RWPE2 (cell line): ENCODE data around the gene IL10.
"Not testable (repeated sequence)": the region's sequence is repeated elsewhere in the genome, so short reads cannot be mapped to it uniquely, and the experiment has no call there.

Experiments used
- ATAC-seq: fragments of 200-7000 bp; cut with Tn5 transposase; 3 replicates; pipeline ENCODE4 v1.9.1; 2021; ENCODE audit warnings: low read depth
- DNase-seq: peaks from one replicate; pipeline ENCODE4 v3.0.0-alpha.2; 2020; ENCODE audit warnings: low spot score
- H3K27ac ChIP-seq: fragments of 450-650 bp; 2 replicates; pipeline ENCODE4 v1.5.1; 2017; ENCODE audit warnings: mild to moderate bottlenecking; ENCODE audit not compliant: poor library complexity, severe bottlenecking
- H3K27me3 ChIP-seq: fragments of 250-450 bp; sonication (Bioruptor Pico); 2 replicates; pipeline ENCODE4 v1.5.1; 2021; ENCODE audit warnings: mild to moderate bottlenecking, moderate library complexity; ENCODE audit not compliant: insufficient read depth, poor library complexity, severe bottlenecking
- H3K36me3 ChIP-seq: fragments of 250-450 bp; sonication (Bioruptor Pico); 2 replicates; pipeline ENCODE4 v1.5.1; 2020; ENCODE audit warnings: low read depth, mild to moderate bottlenecking, moderate library complexity
- H3K4me1 ChIP-seq: fragments of 250-450 bp; sonication (Bioruptor Pico); 2 replicates; pipeline ENCODE4 v1.5.1; 2021; ENCODE audit warnings: mild to moderate bottlenecking, moderate library complexity; ENCODE audit not compliant: insufficient read depth, poor library complexity, severe bottlenecking
- H3K4me3 ChIP-seq: fragments of 250-450 bp; sonication (Bioruptor Pico); 2 replicates; pipeline ENCODE4 v1.5.1; 2021; ENCODE audit warnings: mild to moderate bottlenecking, moderate library complexity; ENCODE audit not compliant: severe bottlenecking
- H3K9me3 ChIP-seq: fragments of 250-450 bp; sonication (Bioruptor Pico); 2 replicates; pipeline ENCODE4 v1.5.1; 2021; ENCODE audit warnings: mild to moderate bottlenecking, moderate library complexity; ENCODE audit not compliant: severe bottlenecking
- TF ChIP-seq, protein P1 (sequence below): fragments of 450-650 bp; IDR thresholded peaks from one replicate; pipeline ENCODE4 v1.5.1; 2017; ENCODE audit warnings: mild to moderate bottlenecking, moderate library complexity; ENCODE audit not compliant: poor library complexity, severe bottlenecking

IL10 gene

DNA sequence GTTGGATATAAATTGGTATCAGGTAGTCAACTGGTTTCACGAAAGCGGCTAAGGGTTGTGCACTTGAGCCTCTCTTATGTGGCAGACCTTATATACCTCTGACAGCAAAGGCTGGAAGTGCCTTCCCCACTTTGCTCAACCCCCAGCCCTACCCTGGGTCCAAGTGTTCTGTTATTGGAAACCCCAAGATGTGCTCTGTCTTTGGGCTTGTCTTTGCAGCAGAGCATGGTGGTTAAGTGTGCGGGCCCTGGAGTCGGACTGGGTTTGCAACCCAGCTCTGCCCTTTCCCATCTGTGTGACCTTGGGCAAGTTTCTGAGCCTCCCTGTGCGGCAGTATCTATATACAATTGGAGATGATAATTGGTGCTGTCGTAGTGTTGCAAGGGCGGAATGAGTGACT is 11.2 kb upstream of the IL10 start:
- Histone ChIP-seq H3K27me3 (no peaks in the 10 kb centered on the region), H3K27ac (no peak overlapping the region)
- ATAC-seq, result no peak

DNA sequence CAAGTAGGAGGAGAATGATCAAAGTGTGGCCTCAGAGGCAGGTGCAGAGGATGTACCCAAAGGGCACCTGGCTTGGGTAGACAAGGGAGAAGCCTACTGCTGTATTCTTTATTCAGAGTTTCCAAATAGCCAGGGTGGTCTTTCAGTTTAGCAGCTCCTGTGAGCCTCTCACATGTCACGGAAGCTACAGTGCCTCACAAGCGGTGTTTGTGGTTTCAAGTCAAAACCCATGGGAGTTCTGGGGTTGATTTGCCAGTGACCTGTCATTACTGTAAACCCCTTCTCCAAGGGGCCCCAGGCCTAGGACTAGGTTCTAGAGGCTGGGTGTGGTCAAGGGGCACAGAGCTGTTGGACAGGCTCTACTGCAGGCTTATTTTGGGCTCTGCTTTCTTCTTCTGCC is 10.2 kb upstream of the IL10 start:
- H3K9me3 ChIP-seq, result no peaks in the 10 kb centered on the region
- H3K36me3 ChIP-seq, result no peaks in the 10 kb centered on the region
- H3K4me3 ChIP-seq, result no peak overlapping the region
- no peaks in the 10 kb centered on the region for H3K27me3 ChIP-seq
- ATAC-seq (no peak), DNase-seq (no peak)
- H3K27ac ChIP-seq, result no peak overlapping the region
- H3K4me1 ChIP-seq, result no peaks in the 10 kb centered on the region
- TF ChIP-seq, protein P1, sequence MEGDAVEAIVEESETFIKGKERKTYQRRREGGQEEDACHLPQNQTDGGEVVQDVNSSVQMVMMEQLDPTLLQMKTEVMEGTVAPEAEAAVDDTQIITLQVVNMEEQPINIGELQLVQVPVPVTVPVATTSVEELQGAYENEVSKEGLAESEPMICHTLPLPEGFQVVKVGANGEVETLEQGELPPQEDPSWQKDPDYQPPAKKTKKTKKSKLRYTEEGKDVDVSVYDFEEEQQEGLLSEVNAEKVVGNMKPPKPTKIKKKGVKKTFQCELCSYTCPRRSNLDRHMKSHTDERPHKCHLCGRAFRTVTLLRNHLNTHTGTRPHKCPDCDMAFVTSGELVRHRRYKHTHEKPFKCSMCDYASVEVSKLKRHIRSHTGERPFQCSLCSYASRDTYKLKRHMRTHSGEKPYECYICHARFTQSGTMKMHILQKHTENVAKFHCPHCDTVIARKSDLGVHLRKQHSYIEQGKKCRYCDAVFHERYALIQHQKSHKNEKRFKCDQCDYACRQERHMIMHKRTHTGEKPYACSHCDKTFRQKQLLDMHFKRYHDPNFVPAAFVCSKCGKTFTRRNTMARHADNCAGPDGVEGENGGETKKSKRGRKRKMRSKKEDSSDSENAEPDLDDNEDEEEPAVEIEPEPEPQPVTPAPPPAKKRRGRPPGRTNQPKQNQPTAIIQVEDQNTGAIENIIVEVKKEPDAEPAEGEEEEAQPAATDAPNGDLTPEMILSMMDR, result no peak

More for the DNA sequence above, 11.2 kb upstream of the IL10 start:
- Histone ChIP-seq H3K4me1 (no peaks in the 10 kb centered on the region), H3K9me3 (no peaks in the 10 kb centered on the region), H3K36me3 (no peaks in the 10 kb centered on the region), H3K4me3 (no peak overlapping the region)
- no peak for DNase-seq
- TF ChIP-seq, protein P1, result no peak

DNA sequence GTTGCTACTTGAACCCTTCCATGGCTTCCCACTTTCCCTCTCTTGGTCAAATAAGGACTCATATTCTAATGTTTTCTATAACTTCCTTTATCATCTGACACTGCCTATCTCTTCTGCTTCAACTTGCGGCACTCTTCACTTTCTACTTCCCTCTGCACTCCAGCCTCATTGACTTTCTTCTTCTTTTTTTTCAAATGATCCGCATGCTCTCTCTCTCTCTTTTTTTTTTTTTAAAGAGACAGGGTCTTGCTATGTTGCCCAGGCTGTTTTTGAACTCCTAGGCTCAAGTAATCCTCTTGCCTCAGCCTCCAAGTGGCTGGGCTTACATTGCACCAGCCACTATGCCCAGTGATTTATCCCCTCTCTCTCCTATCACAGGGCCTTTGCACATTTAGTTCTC is 7.3 kb upstream of the IL10 start:
- Histone ChIP-seq H3K36me3 (no peaks in the 10 kb centered on the region), H3K27me3 (no peaks in the 10 kb centered on the region), H3K9me3 (no peaks in the 10 kb centered on the region), H3K27ac (no peak overlapping the region), H3K4me3 (no peak overlapping the region), H3K4me1 (no peaks in the 10 kb centered on the region)
- no peak for DNase-seq
- no peak for ATAC-seq
- TF ChIP-seq, protein P1, result no peak

DNA sequence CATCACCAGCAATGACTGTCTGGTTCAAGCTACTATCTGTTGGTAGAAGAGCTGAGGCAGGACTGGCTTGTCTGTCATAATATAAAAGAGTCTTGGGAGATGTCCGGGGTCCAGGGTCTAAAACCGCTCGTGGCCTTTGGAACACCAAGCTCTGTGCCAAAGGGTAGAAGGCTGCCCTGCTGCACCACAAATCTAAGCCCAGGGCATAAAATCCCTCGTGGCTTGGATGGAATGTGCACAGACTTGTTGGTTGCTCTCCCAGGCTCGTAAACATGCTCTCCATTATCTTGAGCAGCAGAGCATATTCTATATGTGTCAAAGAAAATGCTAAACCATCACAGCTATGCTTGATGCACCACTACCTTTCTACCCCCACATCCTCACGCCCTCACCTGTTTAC is 6.6 kb upstream of the IL10 start:
- H3K4me3 ChIP-seq, H3K4me1 ChIP-seq, DNase-seq, H3K27ac ChIP-seq, H3K27me3 ChIP-seq, ATAC-seq, H3K36me3 ChIP-seq, H3K9me3 ChIP-seq: not testable (repeated sequence)

DNA sequence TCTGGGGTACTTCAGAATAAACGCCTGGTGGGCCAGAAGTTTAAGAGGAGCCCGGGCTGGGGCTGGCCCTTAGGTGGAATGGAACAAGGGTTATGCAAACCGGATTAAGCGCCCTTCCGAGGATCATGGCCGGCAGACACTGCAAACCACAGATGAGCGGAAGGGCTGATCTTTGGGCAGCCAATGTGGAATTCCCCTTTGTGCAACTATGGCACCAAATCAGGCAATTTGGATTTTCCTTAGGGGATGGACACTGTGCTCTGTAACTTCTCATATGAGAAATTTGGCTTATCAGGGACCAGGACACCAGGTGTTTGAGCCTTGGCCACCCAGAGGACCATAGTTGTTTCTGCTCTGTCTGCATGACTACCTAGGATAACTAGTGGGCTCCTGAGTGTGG is 5.7 kb upstream of the IL10 start:
- Histone ChIP-seq H3K4me3 (no peak overlapping the region), H3K27me3 (no peaks in the 10 kb centered on the region), H3K27ac (no peak overlapping the region), H3K4me1 (no peaks in the 10 kb centered on the region), H3K9me3 (no peaks in the 10 kb centered on the region), H3K36me3 (no peaks in the 10 kb centered on the region)
- ATAC-seq (no peak), DNase-seq (no peak)
- TF ChIP-seq, protein P1, result no peak
